Spleen (tissue), 13 donors: ENCODE data around the gene WNK2. TPM values are rescaled to one million over a fixed set of nuclear protein-coding genes. Genes with fewer than 3 reads are reported as not detected.

ENCODE experiments used
- DNase-seq: peaks from one replicate; pipeline ENCODE4 v3.0.0-alpha.2; 2020
- H3K27ac ChIP-seq, 8 donors: fragments of 200-600 bp; sonication (generic) in 7 of 8; 1 replicate in 4 of 8; 2 replicates in 4 of 8; pipeline versions ENCODE4 v1.5.0 to v1.8.0; 2016 to 2021; ENCODE audit warnings: inconsistent platforms in 4 of 8, mild to moderate bottlenecking in 4 of 8, moderate library complexity in 1 of 8
- H3K27me3 ChIP-seq, 7 donors: fragments of 200-600 bp; sonication (generic) in 6 of 7; replicated peaks in 1 of 7; 1 replicate in 4 of 7; 2 replicates in 3 of 7; pipeline versions ENCODE4 v1.5.0 to v1.8.0; 2016 to 2021; ENCODE audit warnings: inconsistent platforms in 3 of 7, mild to moderate bottlenecking in 1 of 7
- H3K36me3 ChIP-seq, 6 donors: fragments of 200-600 bp; sonication (generic) in 5 of 6; 1 replicate in 4 of 6; 2 replicates in 2 of 6; pipeline versions ENCODE4 v1.5.0 to v1.8.0; 2016 to 2021; ENCODE audit warnings: inconsistent platforms in 2 of 6
- H3K4me1 ChIP-seq, 6 donors: fragments of 200-600 bp; sonication (generic) in 5 of 6; 1 replicate in 3 of 6; 2 replicates in 3 of 6; pipeline versions ENCODE4 v1.5.0 to v1.8.0; 2016 to 2021; ENCODE audit warnings: inconsistent platforms in 3 of 6
- H3K4me3 ChIP-seq, 8 donors: fragments of 200-600 bp; sonication (generic) in 7 of 8; 1 replicate in 4 of 8; 2 replicates in 4 of 8; pipeline versions ENCODE4 v1.5.0 to v1.8.0; 2016 to 2021; ENCODE audit warnings: inconsistent platforms in 4 of 8, mild to moderate bottlenecking in 4 of 8, moderate library complexity in 2 of 8
- H3K9me3 ChIP-seq, 8 donors: fragments of 200-600 bp; sonication (generic) in 7 of 8; 1 replicate in 4 of 8; 2 replicates in 4 of 8; pipeline versions ENCODE4 v1.5.0 to v1.8.0; 2016 to 2021; ENCODE audit warnings: inconsistent platforms in 4 of 8
- POLR2A ChIP-seq, 3 donors: fragments of 450-650 bp; IDR thresholded peaks; one replicate each; pipeline ENCODE4 v1.5.1; 2017; ENCODE audit warnings: antibody characterized with exemption in 3 of 3, mild to moderate bottlenecking in 1 of 3
- POLR2AphosphoS5 ChIP-seq, 3 donors: sonication (generic); formaldehyde crosslinking; IDR thresholded peaks; one replicate each; pipeline ENCODE4 v1.5.1; 2017; ENCODE audit warnings: antibody characterized with exemption in 3 of 3
- WGBS, 5 donors: extraction: QIAGEN DNeasy Blood & Tissue Kit in 3 of 5; methylation state at CpG; one replicate each; pipeline versions ENCODE4 v1.1.5 to v1.1.7; 2013 to 2018; 5-methylcytosine and 5-hydroxymethylcytosine counted together
- intact Hi-C: fragments of 100-400 bp; cut with DNase I; formaldehyde crosslinking; loops from one replicate; pipeline ENCODE4 v1.15.0; 2023; ENCODE audit warnings: low total_unique reads
- long read RNA-seq, 2 donors: transcript quantifications; one replicate each; lab custom pipeline, GENCODE V29; 2026
- polyA plus RNA-seq, 3 donors: library from polyadenylated mRNA; stranded (reverse); fragments of 200-250 nt; gene quantifications; one replicate each; pipeline ENCODE4 v1.2.1, GENCODE V29; 2013
- total RNA-seq, 7 donors: library from RNA; depleted of rRNA in 3 of 7; stranded (reverse); fragments of >200 nt in 3 of 7; fragmentation: NEBNext Ultra II Directional in 4 of 7; extraction: Animal tissue kit (Norgen Biotek cat#: 25700) in 4 of 7; gene quantifications; one replicate each; pipeline versions ENCODE4 v1.1.0 to v1.2.1, GENCODE V29; 2016 to 2021
- TF ChIP-seq, protein P1 (sequence below), 11 experiments: fragments of 200-600 bp in 7 of 11; fragments of 450-650 bp in 4 of 11; sonication (generic) in 4 of 11; IDR thresholded peaks in 8 of 11; conservative IDR thresholded peaks in 3 of 11; 1 replicate in 7 of 11; 2 replicates in 4 of 11; pipeline versions ENCODE4 v1.4.0 to v1.8.0; 2016 to 2021; ENCODE audit warnings: antibody characterized with exemption in 11 of 11, inconsistent platforms in 4 of 11, mild to moderate bottlenecking in 1 of 11
- donor health status: healthy with polysubstance abuse.
- donor health status: DM: no; HTN: no; CAD: no; lungs with moderate emphysema.
- donor health status: DM: no; HTN: no; CAD: no.
- donor health status: Bipolar disorder and iron deficiency.
- donor health status: healthy.
- donor health status: DM: no; HTN: no; CAD: no.
- donor health status: DM: yes; HTN: yes; CAD: no.

Gene WNK2
- total RNA-seq (10 to 100 TPM in 3 of 7 donors, 1 to 10 TPM in 4; 4.7 to 20.0 (median 9.1) TPM), polyA plus RNA-seq (1 to 10 TPM; 1.8 to 5.9 (median 1.9) TPM)
- long read RNA-seq, donor 1, partial matches to known transcripts = 0 of 2 reads
- long read RNA-seq, donor 1, other reads (novel, unspliced or antisense) = 0 of 2 reads
- long read RNA-seq, donor 2 = 0 reads

DNA sequence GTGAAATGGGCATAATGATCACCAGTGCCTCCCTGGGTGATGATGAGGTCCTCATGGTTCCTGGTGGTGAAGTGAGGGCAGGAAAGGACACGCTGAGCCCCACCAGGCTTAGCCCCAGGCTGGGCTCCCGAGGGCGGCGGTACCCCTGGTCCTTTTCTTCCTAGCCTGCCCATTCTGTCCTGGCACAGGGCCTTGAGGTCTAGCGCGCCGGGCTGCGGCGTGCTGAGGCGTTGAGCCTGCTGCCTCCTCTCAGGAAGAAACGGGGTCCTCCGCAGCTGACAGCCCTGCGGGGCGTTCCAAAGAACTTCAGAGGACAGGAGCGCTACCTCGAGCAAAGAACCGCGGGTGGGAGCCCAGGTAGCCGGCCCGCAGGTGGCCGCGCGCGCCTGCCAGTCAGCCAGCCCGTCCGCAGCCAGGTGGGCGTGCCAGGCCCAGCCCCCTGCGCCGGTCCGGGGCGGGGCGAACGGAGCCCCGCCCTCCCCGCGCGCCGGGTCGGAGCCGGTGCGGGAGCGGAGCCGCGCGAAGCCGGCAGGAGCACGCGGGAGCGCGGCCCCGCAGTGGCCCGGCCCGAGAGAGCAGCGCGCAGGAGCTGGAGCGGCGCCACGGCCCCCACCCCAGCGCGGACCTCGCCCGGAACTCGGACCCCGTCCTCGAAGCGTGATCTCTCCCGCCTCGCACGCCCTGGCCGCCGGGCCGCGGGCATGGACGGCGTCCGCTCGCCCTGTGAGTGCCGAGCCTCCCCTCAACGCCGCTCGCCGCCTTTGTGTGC lies at the start of gene WNK2:
Gene WNK2 (plus strand): TSS at position 477 of the 769 bp plus-strand sequence. CDS start 791 bp downstream, outside the sequence.
- H3K27ac ChIP-seq = peak within 1 kb of the TSS in 1 of 8 donors; percentile 11
- H3K27me3 ChIP-seq = peaks cover 0 to 77% (median 26%) of the 10 kb centered on the region in 7 donors
- H3K4me3 ChIP-seq = peak within 1 kb of the TSS; percentile 28 to 74 (median 55)
- DNase-seq = no peak
- intact Hi-C loops = no loop called here
- TF ChIP-seq POLR2AphosphoS5 (IDR thresholded peaks at IDR 0.05) = peak in 1 of 3 donors; percentile 7
- TF ChIP-seq, protein P1, sequence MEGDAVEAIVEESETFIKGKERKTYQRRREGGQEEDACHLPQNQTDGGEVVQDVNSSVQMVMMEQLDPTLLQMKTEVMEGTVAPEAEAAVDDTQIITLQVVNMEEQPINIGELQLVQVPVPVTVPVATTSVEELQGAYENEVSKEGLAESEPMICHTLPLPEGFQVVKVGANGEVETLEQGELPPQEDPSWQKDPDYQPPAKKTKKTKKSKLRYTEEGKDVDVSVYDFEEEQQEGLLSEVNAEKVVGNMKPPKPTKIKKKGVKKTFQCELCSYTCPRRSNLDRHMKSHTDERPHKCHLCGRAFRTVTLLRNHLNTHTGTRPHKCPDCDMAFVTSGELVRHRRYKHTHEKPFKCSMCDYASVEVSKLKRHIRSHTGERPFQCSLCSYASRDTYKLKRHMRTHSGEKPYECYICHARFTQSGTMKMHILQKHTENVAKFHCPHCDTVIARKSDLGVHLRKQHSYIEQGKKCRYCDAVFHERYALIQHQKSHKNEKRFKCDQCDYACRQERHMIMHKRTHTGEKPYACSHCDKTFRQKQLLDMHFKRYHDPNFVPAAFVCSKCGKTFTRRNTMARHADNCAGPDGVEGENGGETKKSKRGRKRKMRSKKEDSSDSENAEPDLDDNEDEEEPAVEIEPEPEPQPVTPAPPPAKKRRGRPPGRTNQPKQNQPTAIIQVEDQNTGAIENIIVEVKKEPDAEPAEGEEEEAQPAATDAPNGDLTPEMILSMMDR (IDR thresholded peaks at IDR 0.05 in 8 of 11, conservative IDR thresholded peaks at IDR 0.05 in 3 of 11) = no peak
- no peak for TF ChIP-seq POLR2A (IDR thresholded peaks at IDR 0.05)
- H3K4me1 ChIP-seq = peaks cover 5 to 32% (median 22%) of the 10 kb centered on the region in 6 donors
- 0 to 3% (median 2%) methylated on average over 28 to 82 of the region's 82 CpGs for WGBS, 5 donors
- no peaks in the 10 kb centered on the region for H3K36me3 ChIP-seq
- H3K9me3 ChIP-seq = no peaks in the 10 kb centered on the region

DNA sequence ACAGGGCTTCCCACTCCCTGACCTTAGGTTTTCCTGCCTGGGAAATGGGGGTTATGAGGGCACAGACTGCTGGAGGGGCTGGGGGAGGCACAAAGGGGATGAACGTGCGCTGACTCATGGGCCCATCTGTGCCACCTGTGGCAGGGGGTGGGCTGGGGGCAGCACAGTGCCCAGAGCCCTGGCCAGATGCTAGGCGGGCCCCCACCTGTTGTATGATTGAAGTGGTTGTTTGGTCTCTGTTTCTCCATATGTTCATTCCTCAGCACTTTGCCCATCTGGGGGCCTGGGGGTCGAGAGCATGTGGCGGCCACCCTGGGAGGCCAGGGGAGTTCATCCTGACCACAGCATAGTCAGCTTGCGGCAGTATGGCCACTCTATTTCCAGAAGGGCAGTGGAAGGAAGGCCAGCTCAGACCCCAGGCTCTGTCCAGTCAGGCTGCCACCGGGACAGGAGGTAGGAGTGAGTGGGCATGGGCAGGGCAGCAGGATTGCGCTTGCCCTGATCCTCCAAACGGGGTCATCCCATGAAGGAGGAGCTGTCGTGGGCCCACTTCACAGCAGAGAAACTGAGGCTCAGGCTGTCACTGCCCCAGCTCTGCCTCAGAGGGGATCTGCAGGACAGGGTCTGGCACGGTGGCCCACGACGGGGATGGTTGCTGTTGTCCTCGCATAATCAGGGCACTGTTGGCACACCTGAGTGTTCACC lies 49.0 kb upstream of the WNK2 start:
- Histone ChIP-seq H3K9me3 (peaks cover 0 to 5% (median 1%) of the 10 kb centered on the region in 8 donors), H3K4me1 (peaks cover 39 to 82% (median 66%) of the 10 kb centered on the region in 6 donors), H3K27ac (peak overlapping the region; percentile 86 to 98 (median 92)), H3K36me3 (peaks cover 0 to 6% (median 0%) of the 10 kb centered on the region in 6 donors), H3K4me3 (peak overlapping the region; percentile 54 to 97 (median 80)), H3K27me3 (no peaks in the 10 kb centered on the region)
- DNase-seq = peak; percentile 81
- TF ChIP-seq POLR2AphosphoS5 (IDR thresholded peaks at IDR 0.05) (no peak), POLR2A (IDR thresholded peaks at IDR 0.05) (no peak)
- TF ChIP-seq, protein P1 (IDR thresholded peaks at IDR 0.05 in 8 of 11, conservative IDR thresholded peaks at IDR 0.05 in 3 of 11) = peak in 1 of 11 experiments; percentile 4
- WGBS, 5 donors = 45 to 73% (median 70%) methylated on average over 5 to 14 of the region's 14 CpGs
- intact Hi-C loops = no loop called here

DNA sequence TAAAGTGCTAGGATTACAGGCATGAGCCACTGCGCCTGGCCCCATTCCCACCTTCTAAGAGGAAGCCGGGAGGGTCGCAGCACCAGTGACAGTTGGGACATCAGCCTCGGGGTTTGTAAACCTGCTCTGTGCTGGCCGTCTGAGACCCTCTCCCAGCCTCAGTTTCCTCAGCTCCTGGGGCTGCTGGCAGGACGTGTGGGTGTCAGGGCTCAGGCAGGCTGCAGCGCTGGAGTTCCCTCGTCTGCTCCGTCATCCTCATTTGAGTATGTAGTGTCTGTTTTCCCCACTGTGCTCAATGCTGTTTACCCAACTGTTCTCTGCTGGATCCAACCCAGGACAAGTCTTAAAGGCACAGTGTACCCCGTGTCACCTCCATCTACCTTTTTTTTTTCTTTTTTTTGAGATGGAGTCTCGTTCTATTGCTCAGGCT lies 47.9 kb upstream of the WNK2 start:
- intact Hi-C loops = no loop called here
- Histone ChIP-seq H3K9me3 (peaks cover 0 to 5% (median 1%) of the 10 kb centered on the region in 8 donors), H3K27me3 (no peaks in the 10 kb centered on the region), H3K4me1 (peaks cover 29 to 70% (median 54%) of the 10 kb centered on the region in 6 donors), H3K4me3 (no peak overlapping the region), H3K36me3 (no peaks in the 10 kb centered on the region), H3K27ac (no peak overlapping the region)
- TF ChIP-seq POLR2AphosphoS5 (IDR thresholded peaks at IDR 0.05) (no peak), POLR2A (IDR thresholded peaks at IDR 0.05) (no peak)
- TF ChIP-seq, protein P1 (IDR thresholded peaks at IDR 0.05 in 8 of 11, conservative IDR thresholded peaks at IDR 0.05 in 3 of 11) = no peak
- 62 to 72% (median 65%) methylated on average over 7 to 11 of the region's 11 CpGs for WGBS, 5 donors
- peak; percentile 73 for DNase-seq
